HG03571 (cell line): Measurements from ENCODE around the gene SRRM4.

ENCODE experiments used
- ATAC-seq: cut with Tn5 transposase; IDR thresholded peaks from one replicate; pipeline ENCODE4 v1.9.1; 2021; ENCODE audit not compliant: unreplicated experiment

The SRRM4 gene, protein sequence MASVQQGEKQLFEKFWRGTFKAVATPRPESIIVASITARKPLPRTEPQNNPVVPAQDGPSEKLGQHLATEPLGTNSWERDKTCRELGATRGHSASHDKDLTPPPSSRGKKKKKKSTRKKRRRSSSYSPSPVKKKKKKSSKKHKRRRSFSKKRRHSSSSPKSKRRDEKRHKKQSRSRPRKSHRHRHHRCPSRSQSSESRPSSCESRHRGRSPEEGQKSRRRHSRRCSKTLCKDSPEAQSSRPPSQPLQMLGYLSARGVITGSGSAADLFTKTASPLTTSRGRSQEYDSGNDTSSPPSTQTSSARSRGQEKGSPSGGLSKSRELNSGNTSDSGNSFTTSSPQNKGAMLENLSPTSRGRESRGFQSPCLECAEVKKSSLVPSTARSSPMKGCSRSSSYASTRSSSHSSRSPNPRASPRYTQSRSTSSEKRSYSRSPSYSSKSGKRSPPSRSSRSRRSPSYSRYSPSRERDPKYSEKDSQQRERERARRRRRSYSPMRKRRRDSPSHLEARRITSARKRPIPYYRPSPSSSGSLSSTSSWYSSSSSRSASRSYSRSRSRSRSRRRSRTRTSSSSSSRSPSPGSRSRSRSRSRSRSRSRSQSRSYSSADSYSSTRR

DNA sequence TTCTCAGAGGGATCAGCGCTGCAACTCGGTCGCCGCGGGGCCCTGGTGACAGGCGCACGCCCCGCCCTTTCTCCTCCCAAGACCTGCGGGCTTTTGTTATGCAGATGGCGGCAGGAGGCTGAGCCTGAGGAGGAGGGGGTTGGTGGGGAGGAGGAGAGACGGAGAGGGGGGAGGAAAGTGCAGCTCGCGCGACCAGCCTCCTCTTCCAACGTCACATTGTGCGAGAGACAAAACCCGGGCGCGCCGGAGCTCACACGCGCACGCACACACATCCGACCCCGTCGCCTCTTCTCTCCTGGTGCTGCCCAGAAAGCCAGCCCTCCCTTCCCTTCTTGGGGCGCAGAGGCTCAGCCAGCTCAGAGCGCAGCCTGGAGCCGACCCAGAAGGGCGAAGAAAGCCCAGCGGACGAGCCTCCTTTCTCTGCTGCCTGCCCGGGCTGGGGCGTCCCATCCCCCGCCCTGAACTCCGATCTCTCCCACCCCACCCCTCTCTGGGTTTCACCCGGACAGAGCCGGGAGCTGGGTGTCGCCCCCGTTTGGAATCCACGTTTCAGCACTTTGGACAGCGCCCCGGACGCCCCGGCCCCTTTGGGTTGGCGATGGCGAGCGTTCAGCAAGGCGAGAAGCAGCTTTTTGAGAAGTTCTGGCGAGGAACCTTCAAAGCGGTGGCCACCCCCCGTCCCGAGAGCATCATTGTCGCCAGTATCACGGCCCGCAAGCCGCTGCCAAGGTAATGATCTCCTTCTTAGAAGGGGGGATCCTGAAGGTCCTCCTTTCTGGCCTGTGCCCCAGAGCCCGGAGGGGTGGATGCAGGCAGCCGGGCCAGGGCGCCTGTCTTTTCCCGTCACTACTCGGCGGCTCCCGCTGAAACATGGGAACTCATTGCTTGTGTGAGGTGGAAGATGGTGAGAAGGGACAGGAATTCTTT, at the start of gene SRRM4:
SRRM4 (plus strand) TSS at position 257 of the 927 bp plus-strand sequence; CDS start at position 599, 342 bp downstream.
- ATAC-seq, result no peak

DNA sequence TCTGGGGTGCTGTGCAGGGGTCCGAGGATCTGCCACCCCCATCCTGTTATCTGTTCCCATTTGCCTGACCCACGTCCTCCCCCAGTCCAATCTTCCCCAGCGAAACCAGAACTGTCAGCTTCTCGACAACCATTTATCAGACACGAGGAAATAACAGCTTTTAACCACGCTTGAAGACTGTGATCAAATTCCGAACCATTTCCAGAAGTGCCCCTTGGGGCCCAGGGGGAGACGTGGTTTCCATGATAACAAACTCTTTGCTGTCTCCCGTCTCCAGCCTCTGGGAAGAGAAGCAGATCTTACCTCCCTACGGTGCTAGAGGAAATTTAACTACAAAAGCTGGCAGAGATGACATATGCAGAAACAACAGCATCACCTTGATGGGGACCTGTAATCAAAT, 35.1 kb upstream of the SRRM4 start:
- no peak for ATAC-seq

DNA sequence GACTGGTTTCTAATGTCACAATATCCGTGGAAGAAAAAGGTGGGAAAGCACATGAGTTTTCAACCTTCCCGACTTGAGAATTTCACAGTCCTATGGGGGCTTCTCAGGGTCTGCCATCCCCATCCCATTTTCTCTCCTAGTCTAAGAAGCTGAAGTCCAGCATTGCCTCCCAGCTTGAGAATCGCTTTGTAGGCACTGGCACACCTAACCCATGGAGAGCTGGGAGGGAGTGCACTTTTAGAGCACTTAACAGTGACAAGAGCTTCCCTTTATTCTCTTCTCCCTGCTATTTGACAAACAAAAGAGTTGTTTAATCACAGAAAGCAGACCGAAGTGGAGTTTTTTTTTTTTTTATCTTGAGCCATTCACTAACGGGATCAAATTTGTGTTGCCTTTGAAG, 22.8 kb upstream of the SRRM4 start:
- no peak for ATAC-seq

DNA sequence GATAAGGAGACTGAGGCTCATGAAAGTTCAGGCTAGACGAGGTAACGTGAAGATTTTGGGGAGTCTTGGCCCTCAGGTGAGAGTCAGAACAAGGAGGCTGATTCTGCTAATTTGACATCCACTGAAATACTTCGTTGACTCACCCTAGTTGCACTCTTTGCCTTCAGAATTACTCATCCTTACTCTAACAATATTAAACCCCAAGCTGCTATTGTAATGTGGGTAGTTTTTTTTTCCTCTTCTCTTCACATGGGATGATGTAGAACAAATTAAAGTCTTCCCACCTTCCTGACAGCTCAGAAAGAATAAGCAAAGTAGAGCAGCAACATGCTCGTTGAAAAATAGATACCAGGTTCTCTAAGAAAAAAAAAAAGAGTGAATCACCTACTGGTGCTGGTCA, 22.0 kb upstream of the SRRM4 start:
- no peak for ATAC-seq

DNA sequence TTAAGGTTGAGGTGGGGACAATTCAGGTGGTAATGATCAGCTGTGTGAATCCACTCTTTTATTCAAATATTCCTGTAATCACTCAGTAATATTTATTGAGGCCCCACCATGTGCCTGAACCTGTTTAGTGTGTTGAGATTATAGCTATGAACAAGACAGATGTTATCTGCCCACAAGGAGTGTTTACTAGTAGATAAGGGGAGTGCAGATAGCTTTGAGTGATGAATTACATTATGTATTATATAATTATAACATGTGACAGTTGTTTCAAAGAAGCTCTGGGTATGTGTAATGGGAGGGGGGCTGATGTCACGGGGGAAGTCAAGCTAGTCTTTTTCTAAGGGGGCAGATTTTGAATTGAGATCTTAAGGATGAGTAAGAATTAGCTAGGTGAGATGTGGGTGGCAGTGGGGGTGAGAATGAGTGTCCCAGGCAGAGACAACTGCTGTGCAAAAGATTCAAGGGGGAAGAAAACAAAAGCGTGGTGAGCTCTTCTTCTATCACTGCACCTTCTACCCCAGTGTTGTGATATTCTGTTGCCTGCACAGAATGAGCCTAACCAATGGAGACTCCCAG, 21.3 kb upstream of the SRRM4 start:
- ATAC-seq, result no peak

DNA sequence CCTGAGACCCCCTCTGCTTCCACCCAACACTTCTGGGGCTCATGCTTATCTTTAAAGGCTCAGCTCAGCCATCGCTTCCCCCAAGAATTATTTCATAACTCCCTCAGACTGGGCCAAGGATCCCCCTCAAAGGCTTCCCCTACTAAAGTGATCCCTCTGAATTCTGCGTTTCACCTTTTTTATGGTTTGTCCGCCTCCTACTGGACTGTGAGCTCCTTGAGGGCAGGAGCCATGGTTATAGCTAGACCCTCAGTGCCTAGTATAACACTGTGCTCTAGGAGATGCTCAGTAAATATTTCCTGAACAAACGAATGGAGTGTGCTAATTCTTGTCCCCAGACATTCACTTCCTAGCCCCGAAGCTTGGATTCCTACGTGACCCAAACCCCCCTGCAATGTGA, 20.5 kb upstream of the SRRM4 start:
- no peak for ATAC-seq

DNA sequence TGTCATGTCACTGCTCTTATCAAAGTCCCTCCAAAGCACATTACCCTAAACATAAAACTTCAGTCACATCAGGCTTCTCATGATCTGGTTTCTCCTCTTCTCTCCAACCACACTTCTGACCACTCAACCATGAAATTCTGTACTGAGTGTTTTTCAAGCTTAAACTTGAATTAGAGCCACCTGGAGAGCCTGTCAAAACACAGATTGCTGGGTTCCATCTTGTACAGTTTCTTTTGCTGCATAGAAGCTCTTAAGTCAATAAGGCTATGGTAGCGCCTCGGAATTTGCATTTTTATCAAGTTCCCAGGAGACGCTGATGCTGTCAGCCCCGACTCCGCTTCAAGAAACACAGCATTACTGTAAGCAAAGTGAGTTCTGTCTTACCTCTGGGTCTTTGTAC, 16.4 kb upstream of the SRRM4 start:
- no peak for ATAC-seq

DNA sequence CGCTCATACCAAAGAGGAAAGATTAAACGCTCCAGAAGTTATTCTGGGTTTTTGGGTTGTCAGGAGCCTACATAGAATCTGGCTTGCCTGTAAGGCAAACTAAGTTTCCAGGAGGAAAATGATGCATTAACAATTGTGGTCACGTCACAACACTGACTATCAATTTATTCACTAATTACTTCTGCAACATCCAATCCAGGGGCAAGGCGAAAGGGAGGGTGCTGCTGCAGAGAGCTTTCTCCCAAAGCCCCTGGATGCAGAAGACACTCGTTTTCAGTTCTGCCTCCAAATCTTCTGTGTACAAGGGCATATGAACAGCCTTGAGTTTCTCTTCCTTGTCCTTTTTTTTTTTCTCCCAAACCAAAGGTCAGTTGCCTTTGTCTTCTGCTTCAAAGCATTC, 10.5 kb upstream of the SRRM4 start:
- ATAC-seq, result no peak

DNA sequence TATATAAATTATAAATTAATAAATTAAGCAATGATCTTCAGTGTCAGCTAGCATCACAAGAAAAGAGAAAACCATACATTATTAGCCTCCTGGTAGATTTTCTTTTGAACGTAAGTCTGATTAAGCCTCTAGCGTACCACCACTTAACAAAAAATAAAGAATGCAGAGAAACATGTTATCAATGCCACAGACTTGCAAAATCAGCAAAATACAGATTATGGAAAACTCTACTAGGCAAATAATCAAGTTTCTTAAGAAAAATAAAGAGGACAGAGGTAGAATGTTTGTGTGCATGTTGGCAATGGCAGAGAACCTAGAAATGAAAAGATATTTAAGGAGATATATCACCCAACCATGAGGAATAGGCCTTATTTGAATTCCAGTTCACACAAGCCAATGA, 8.4 kb upstream of the SRRM4 start:
- no peak for ATAC-seq

DNA sequence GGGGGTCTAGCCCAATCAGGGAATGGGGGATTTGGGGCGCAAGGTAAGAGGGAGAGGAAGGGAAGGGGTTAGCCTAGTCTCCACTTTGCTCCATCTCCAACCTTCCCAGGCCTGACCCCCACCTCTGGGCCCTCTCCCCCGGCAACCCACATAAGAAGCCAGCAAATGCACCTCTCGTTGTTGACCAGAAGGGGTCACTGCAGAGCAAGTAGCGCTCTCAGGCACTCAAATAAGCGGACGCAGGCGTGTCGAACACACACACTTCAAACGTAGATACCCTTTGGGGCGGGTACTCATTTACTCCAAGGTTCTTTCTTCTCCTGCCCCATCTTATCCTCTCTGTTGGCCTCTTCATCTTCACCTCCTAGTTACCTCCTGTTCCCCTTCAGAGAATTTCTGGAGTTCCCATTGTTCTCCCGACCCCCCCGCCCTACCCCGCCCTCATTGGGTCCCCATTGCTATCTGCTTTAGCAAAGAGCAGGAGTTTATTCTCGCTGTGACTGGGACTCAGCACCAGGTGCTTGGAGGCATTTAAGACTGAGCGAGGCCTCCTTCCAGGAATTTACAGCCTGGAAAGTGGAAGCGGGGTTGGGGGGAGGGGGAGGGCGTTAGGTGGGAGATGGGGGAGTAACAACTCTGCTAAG, 1.5 kb upstream of the SRRM4 start:
- no peak for ATAC-seq

DNA sequence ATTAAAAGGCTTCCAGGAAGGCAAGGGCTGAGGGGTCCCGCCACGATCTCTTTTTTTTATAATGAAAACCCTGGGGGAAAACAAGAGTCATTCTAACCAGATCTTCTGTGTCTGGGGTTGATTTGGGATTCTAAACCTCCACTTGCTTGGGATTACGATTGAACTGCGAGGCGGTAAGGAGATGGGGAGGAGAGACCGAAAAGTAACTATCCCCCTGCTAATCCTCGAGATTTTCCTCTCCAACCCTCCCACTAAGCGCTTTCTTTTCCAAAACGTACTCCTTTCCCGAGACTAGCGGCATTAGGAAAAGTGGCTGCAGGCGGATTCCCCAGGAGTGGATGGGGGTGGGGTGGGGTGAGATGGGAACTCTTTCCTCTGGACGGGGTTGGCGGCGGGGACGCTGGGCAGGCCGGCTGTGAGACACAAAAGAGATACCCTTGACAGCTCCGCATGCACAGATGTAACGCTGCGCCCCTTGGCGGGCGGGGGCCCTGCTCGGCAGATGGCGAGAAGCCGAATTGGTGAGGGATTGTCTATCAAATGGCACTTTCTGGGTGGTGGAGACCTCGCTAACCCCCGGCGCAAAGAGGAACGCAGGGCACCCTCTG, 830 bp upstream of the SRRM4 start:
- no peak for ATAC-seq

DNA sequence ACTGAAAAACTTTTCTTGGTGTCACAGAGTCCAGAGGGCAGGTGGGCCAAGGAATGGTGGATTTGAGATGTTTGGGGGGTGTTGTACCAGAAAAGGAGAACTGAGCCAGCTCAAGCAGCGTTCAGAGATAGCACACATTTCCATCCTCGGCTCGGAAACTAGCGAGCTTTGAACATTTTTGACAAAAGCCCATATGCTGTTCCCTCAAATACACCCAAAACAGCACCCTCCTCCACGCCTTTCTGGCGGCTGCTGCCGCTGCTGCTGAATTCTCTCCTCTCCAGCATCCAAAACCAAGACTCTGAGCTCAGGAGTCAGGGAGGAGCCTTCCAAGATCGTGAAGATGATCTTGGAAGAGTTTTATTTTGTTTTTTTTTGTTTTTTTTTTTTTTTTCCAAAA, 961 bp downstream of the SRRM4 start:
- ATAC-seq, result no peak

DNA sequence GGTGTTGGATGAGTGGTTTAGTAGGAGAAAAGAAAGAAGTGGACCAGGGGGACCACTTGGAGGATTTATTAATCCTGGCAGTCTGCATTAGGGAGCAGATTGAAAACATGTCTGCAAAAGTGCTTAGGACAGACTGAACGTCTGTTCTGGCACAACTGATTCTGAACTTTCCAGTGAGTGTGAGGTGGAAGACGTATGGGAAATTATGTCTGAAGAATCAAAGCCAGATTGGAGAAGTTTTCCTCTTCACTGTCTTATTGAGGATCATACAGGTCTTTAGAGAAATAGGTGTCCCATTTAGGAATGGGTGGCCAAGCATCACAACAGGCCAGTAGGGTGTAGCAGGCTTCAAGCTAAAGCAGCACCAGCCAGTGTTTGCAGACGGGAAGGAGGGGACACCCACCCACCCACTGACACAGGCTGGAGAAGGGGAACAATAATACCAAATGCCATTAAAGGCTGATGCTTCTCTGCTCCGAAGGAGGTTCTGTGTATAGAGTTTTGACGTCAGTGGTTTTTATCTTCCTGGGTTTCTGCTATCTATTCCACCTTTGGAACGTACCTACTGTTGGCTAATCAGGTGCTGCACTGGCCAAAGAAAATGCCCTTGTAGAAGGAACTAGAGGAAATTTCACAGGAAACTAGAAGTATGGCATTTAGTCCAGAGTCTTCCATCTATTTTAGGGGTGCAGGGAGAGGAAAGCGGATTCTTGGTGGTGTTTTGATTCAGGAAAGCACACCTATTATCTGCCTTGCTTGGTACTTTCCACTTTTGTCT, 1.8 kb downstream of the SRRM4 start:
- no peak for ATAC-seq

DNA sequence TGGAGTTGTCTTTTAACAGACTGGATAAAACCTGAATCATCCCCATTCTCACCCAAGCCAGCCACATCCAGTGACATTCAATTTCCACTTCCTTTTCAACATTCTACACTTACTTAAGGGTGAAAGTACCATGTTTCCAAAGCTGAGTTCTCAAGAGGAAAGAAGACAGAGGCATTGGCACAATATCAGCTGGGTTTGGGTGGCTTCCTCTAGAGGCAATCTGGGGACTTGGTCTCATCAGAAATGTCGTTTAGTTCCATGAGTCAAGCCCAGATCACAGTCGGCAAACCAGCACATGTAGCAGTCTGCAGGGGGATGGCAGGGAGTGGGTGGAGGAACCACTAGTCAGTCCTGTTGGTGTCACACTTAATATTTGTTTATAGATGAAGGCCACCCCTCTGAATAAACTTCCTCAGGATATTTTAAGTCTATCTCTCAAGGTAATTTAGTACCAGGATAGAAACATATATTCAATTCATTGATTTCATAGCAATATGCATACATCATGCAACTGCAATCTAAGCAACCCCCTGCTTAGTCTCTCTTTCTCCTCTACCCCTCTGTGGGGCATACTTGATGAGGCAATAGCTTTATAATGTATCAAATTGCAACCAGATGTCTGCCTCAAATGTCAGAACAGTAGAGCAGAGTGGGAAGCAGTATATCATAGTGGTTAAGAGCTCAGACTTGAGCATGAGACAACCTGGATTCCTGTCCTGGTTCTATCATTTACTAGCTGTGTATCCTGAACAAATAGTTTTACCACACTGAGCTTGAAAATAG, 3.0 kb downstream of the SRRM4 start:
- no peak for ATAC-seq

DNA sequence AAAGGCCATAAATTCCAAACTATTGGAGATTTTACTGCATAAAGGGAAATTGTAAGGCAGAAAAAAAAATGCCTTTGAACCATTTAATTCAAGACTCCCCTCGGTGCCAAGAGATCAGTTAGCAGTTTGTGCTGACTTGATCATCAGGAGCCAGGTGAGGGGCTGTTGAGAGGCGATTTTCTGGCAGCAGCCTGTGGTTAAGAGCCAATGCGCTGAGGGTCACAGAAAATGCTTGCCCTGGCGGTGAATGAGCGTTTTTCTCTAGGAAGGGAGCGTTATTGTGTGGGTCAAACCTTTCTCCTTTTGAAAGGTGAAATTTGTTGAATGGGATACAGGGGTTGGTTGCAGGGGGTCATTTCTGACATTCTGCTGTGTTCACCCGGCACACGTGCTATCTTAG, 4.7 kb downstream of the SRRM4 start:
- ATAC-seq, result no peak

DNA sequence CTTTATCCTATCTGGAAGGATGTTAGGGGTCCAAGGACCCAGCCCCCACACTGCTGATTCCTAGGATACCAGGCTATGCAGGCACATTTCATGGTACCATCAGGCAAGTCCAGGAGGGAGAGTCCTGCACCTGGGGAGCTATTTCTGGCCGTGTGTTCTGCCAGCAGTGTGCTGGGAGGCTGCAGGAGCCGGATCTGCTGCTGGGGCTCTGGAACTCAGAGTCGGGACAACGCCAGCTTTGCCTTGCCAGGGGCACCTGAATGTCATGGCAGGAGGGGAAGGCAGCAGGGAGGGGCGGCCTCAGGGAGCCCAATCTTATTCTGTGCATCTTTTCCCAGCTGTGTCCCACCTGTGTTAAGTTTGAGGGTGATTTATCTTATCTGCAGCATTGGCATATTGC, 17.8 kb downstream of the SRRM4 start:
- no peak for ATAC-seq

DNA sequence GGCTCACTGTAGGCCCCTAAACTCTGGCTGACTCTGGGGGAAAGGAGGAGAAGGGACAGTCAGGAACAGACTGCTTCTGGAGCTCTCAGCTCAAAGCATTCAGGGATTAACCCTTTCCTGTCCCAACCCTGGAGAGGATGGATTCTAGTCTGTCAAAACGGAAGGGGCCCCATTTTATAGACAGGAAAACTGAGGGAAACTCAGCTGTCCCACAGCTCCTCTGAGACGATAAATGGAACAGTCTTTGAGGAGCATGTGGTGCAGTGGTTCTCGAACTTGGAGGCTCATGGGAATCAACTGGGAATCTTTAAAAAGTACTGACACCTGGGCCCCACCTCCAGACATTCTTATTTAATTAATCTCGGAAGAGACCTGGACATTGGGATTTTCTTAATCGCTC, 23.7 kb downstream of the SRRM4 start:
- no peak for ATAC-seq

DNA sequence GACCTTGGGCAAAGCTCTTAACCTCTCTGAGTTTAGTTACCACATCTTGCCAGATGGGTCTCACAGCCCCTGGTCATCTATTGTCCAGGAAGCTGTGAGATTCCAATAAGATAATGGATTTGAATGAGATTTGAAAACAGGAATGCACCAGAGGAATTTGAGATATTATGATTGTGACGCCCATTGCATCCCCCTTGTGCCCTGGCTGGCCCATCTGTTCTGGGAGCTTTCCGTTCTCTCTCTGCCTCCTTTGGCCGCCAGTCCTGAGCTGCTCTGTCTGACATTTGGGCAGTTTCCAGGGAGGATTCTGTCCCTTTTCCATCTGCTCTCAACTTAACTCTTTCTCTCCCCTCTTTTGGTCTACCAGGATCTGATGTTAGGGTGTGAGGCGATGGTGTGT, 24.6 kb downstream of the SRRM4 start:
- no peak for ATAC-seq

DNA sequence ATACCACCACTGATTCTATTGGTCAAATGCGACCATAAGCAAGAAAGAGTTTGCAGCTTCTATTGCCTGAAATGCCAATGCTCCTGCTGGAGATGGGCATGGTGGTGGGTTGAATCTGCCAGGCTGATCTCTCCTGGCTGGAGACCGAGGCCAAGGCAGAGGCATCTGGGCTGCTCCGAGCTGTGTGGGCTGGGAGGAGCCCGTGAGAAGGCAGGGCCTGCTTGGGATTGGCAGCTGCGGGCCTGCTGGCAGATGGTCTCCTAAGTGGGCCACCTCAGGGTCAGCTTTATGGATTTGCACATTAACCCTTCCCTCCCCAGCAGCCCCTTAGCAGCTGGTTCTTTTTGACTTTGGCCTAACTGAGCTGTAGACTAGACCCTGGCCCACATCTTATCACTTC, 25.4 kb downstream of the SRRM4 start:
- no peak for ATAC-seq
